NCI-H774 (cell line): ENCODE data around the gene NPFF.
"Not testable (repeated sequence)": the region's sequence is repeated elsewhere in the genome, so short reads cannot be mapped to it uniquely, and the experiment has no call there.

Experiments
- DNase-seq: peaks from one replicate; lab custom pipeline; 2025; lab: John Stamatoyannopoulos, UW

Gene NPFF

GRCh38 chr12:53506881-53507602 is at the start of gene NPFF:
Gene NPFF, minus strand, starts transcription at chr12:53507484. Its CDS starts 10 bp downstream, at chr12:53507474.
- DNase-seq = no peak

GRCh38 chr12:53552361-53553327 is 45.4 kb upstream of the NPFF start:
- no peak for DNase-seq

GRCh38 chr12:53551889-53552291 is 44.6 kb upstream of the NPFF start:
- DNase-seq = no peak

- DNase-seq = no peak
Measured at GRCh38 chr12:53550595-53550994, 43.3 kb upstream of the NPFF start.

- not testable (repeated sequence) for DNase-seq
Measured at GRCh38 chr12:53550131-53550530, 42.8 kb upstream of the NPFF start.

GRCh38 chr12:53548354-53548753 is 41.1 kb upstream of the NPFF start:
- DNase-seq = not testable (repeated sequence)

- peak; percentile 62 for DNase-seq
Measured at GRCh38 chr12:53543539-53543938, 36.3 kb upstream of the NPFF start.

GRCh38 chr12:53539526-53539925 is 32.2 kb upstream of the NPFF start:
- no peak for DNase-seq

GRCh38 chr12:53538209-53538689 is 31.0 kb upstream of the NPFF start:
- peak; percentile 77 for DNase-seq

GRCh38 chr12:53536962-53537361 is 29.7 kb upstream of the NPFF start:
- DNase-seq = no peak

GRCh38 chr12:53533471-53533870 is 26.2 kb upstream of the NPFF start:
- DNase-seq = no peak

GRCh38 chr12:53532524-53533445 is 25.5 kb upstream of the NPFF start:
- no peak for DNase-seq

GRCh38 chr12:53532021-53532420 is 24.7 kb upstream of the NPFF start:
- no peak for DNase-seq

- DNase-seq = no peak
Measured at GRCh38 chr12:53530920-53531319, 23.6 kb upstream of the NPFF start.

GRCh38 chr12:53530061-53530460 is 22.8 kb upstream of the NPFF start:
- no peak for DNase-seq

- DNase-seq = no peak
Measured at GRCh38 chr12:53524476-53524875, 17.2 kb upstream of the NPFF start.

- no peak for DNase-seq
Measured at GRCh38 chr12:53523131-53523530, 15.8 kb upstream of the NPFF start.

- no peak for DNase-seq
Measured at GRCh38 chr12:53518381-53518780, 11.1 kb upstream of the NPFF start.

- DNase-seq = no peak
Measured at GRCh38 chr12:53516758-53517455, 9.6 kb upstream of the NPFF start.

- no peak for DNase-seq
Measured at GRCh38 chr12:53515291-53515680, 8.0 kb upstream of the NPFF start.

GRCh38 chr12:53514628-53515290 is 7.5 kb upstream of the NPFF start:
- no peak for DNase-seq
